ENCODE results near the gene SSB. TPM values are rescaled to one million over a fixed set of nuclear protein-coding genes. Genes with fewer than 3 reads are reported as not detected.

Gene SSB
- total RNA-seq (100 to 1,000 TPM in 1 of 2 donors, 10 to 100 TPM in 1; 62.1 to 116 TPM), polyA plus RNA-seq (10 to 100 TPM; 58.0 to 80.6 TPM)
- long read RNA-seq, donor 1, transcript SSB-201 (12 exons, 1,709 nt) = major isoform, 14 of 217 reads
- long read RNA-seq, donor 1, transcript SSB-206 (4 exons, 619 nt) = minor isoform, 7 of 217 reads
- long read RNA-seq, donor 1, transcript SSB-212 (2 exons, 392 nt) = minor isoform, 10 of 217 reads
- long read RNA-seq, donor 1, partial matches to known transcripts = 185 of 217 reads
- long read RNA-seq, donor 1, other reads (novel, unspliced or antisense) = 0 of 217 reads
- long read RNA-seq, donor 2, transcript SSB-212 (2 exons, 392 nt) = major isoform, 11 of 60 reads
- long read RNA-seq, donor 2, transcript SSB-201 (12 exons, 1,709 nt) = minor isoform, 6 of 60 reads
- long read RNA-seq, donor 2, partial matches to known transcripts = 42 of 60 reads
- long read RNA-seq, donor 2, other reads (novel, unspliced or antisense) = 0 of 60 reads
- long read RNA-seq, donor 3, transcript SSB-206 (4 exons, 619 nt) = minor isoform, 11 of 238 reads
- long read RNA-seq, donor 3, transcript SSB-201 (12 exons, 1,709 nt) = minor isoform, 9 of 238 reads
- long read RNA-seq, donor 3, transcript SSB-212 (2 exons, 392 nt) = major isoform, 26 of 238 reads
- long read RNA-seq, donor 3, partial matches to known transcripts = 158 of 238 reads
- long read RNA-seq, donor 3, other reads (novel, unspliced or antisense) = 31 of 238 reads
- long read RNA-seq, donor 4, transcript SSB-201 (12 exons, 1,709 nt) = major isoform, 9 of 123 reads
- long read RNA-seq, donor 4, transcript SSB-212 (2 exons, 392 nt) = minor isoform, 6 of 123 reads
- long read RNA-seq, donor 4, partial matches to known transcripts = 104 of 123 reads
- long read RNA-seq, donor 4, other reads (novel, unspliced or antisense) = 0 of 123 reads
- long read RNA-seq, donor 5, transcript SSB-201 (12 exons, 1,709 nt) = major isoform, 30 of 322 reads
- long read RNA-seq, donor 5, transcript SSB-212 (2 exons, 392 nt) = minor isoform, 11 of 322 reads
- long read RNA-seq, donor 5, partial matches to known transcripts = 190 of 322 reads
- long read RNA-seq, donor 5, other reads (novel, unspliced or antisense) = 83 of 322 reads

GRCh38 chr2:169798718-169799592, at the start of gene SSB:
Gene SSB, plus strand, starts transcription at chr2:169798871. Its CDS starts 2,090 bp downstream, at chr2:169800961.
- H3K27me3 ChIP-seq (ENCODE audit: control insufficient read depth in 3 of 3, insufficient read depth in 3 of 3, low read length in 2 of 3) = no peaks in the 10 kb centered on the region
- no peaks in the 10 kb centered on the region for H3K9me3 ChIP-seq (ENCODE audit: control insufficient read depth in 4 of 4, insufficient read depth in 3 of 4, low read length in 3 of 4)
- H3K36me3 ChIP-seq (ENCODE audit: control insufficient read depth in 4 of 4, insufficient read depth in 4 of 4, low read length in 4 of 4) = peaks cover 3 to 15% (median 8%) of the 10 kb centered on the region in 4 donors
- no peak for TF ChIP-seq CTCF (IDR thresholded peaks at IDR 0.05; ENCODE audit: control extremely low read depth, extremely low read depth)
- 0% methylated on average over 57 to 67 of the region's 67 CpGs for WGBS, 2 donors
- H3K4me3 ChIP-seq = peak within 1 kb of the TSS; percentile 95
- peak within 1 kb of the TSS; percentile 83 to 93 for H3K27ac ChIP-seq (ENCODE audit: low read depth in 1 of 2, low read length in 1 of 2)
- DNase-seq = peak; percentile 94 to 96 (median 95)
- H3K4me1 ChIP-seq (ENCODE audit: control insufficient read depth in 5 of 5, insufficient read depth in 5 of 5, low read length in 5 of 5) = peaks cover 2 to 8% (median 6%) of the 10 kb centered on the region in 5 donors
- H3K9ac ChIP-seq (ENCODE audit: insufficient read depth in 1 of 2, low read length in 2 of 2) = peak within 1 kb of the TSS; percentile 81 to 86
- ATAC-seq (ENCODE audit: insufficient read depth, low FRiP score) = peak; percentile 99

- no peaks in the 10 kb centered on the region for H3K27me3 ChIP-seq (ENCODE audit: control insufficient read depth in 3 of 3, insufficient read depth in 3 of 3, low read length in 2 of 3)
- TF ChIP-seq CTCF (IDR thresholded peaks at IDR 0.05; ENCODE audit: control extremely low read depth, extremely low read depth) = no peak
- WGBS, 2 donors = 93 to 96% methylated on average over 3 of the region's 3 CpGs
- ATAC-seq (ENCODE audit: insufficient read depth, low FRiP score) (no peak), DNase-seq (no peak)
- H3K9ac ChIP-seq (ENCODE audit: insufficient read depth in 1 of 2, low read length in 2 of 2) = no peak overlapping the region
- H3K36me3 ChIP-seq (ENCODE audit: control insufficient read depth in 4 of 4, insufficient read depth in 4 of 4, low read length in 4 of 4) = peaks cover 0 to 5% (median 1%) of the 10 kb centered on the region in 4 donors
- no peak overlapping the region for H3K4me3 ChIP-seq
- H3K4me1 ChIP-seq (ENCODE audit: control insufficient read depth in 5 of 5, insufficient read depth in 5 of 5, low read length in 5 of 5) = no peaks in the 10 kb centered on the region
- no peaks in the 10 kb centered on the region for H3K9me3 ChIP-seq (ENCODE audit: control insufficient read depth in 4 of 4, insufficient read depth in 3 of 4, low read length in 3 of 4)
- no peak overlapping the region for H3K27ac ChIP-seq (ENCODE audit: low read depth in 1 of 2, low read length in 1 of 2)
Observed at GRCh38 chr2:169752752-169753151, 45.9 kb upstream of the SSB start.

- H3K27ac ChIP-seq (ENCODE audit: low read depth in 1 of 2, low read length in 1 of 2) = no peak overlapping the region
- no peak overlapping the region for H3K4me3 ChIP-seq
- WGBS, 2 donors = 80 to 86% methylated on average over 6 of the region's 6 CpGs
- no peaks in the 10 kb centered on the region for H3K4me1 ChIP-seq (ENCODE audit: control insufficient read depth in 5 of 5, insufficient read depth in 5 of 5, low read length in 5 of 5)
- DNase-seq = no peak
- TF ChIP-seq CTCF (IDR thresholded peaks at IDR 0.05; ENCODE audit: control extremely low read depth, extremely low read depth) = no peak
- no peaks in the 10 kb centered on the region for H3K27me3 ChIP-seq (ENCODE audit: control insufficient read depth in 3 of 3, insufficient read depth in 3 of 3, low read length in 2 of 3)
- H3K36me3 ChIP-seq (ENCODE audit: control insufficient read depth in 4 of 4, insufficient read depth in 4 of 4, low read length in 4 of 4) = no peaks in the 10 kb centered on the region
- H3K9ac ChIP-seq (ENCODE audit: insufficient read depth in 1 of 2, low read length in 2 of 2) = no peak overlapping the region
- H3K9me3 ChIP-seq (ENCODE audit: control insufficient read depth in 4 of 4, insufficient read depth in 3 of 4, low read length in 3 of 4) = no peaks in the 10 kb centered on the region
- ATAC-seq (ENCODE audit: insufficient read depth, low FRiP score) = no peak
Observed at GRCh38 chr2:169755083-169755870, 43.4 kb upstream of the SSB start.

All from lung (tissue), 16 donors.